NAMALWA (cell line): Measurements from ENCODE around the gene PPP1R36.
"Not testable (repeated sequence)": the region's sequence is repeated elsewhere in the genome, so short reads cannot be mapped to it uniquely, and the experiment has no call there.

ENCODE experiments used
- DNase-seq: peaks from one replicate; pipeline ENCODE4 v3.0.0-alpha.2; 2015; ENCODE audit warnings: low spot score

The PPP1R36 gene

DNA sequence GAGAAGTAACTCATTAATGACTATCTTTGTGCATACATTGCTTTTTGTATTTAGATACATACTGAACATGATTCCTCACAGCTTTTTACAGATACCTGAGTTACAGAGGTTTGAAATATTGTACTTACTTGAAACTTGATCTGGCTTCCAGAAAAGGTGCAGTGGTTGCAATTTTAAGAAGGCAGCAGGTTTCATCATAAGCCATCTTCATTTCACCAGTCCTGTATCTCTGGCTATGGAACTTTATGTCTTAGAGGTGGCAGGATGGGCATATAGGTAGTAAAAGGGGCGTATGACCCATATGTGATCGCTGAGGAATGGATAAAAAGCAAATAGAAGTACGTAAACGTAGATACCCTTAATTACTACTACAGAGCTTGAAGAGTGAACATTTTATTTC lies 31.5 kb upstream of the PPP1R36 start:
- no peak for DNase-seq

DNA sequence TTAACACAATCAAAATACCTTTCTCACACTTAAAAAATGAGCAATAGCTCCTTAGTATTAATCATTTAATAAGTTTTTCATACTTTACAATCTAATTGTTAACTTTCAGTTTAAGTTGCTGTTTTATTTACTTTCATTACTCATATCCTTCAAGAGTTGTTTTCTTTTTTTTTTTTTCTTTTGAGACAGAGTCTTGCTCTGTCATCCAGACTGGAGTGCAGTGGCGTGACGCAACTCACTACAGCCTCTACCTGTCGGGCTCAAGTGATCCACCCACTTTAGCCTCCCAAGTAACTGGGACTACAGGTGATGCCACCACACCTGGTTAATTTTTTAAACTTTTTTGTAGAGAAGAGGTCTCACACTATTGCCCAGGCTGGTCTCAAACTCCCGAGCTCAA lies 29.1 kb upstream of the PPP1R36 start:
- DNase-seq, result no peak

DNA sequence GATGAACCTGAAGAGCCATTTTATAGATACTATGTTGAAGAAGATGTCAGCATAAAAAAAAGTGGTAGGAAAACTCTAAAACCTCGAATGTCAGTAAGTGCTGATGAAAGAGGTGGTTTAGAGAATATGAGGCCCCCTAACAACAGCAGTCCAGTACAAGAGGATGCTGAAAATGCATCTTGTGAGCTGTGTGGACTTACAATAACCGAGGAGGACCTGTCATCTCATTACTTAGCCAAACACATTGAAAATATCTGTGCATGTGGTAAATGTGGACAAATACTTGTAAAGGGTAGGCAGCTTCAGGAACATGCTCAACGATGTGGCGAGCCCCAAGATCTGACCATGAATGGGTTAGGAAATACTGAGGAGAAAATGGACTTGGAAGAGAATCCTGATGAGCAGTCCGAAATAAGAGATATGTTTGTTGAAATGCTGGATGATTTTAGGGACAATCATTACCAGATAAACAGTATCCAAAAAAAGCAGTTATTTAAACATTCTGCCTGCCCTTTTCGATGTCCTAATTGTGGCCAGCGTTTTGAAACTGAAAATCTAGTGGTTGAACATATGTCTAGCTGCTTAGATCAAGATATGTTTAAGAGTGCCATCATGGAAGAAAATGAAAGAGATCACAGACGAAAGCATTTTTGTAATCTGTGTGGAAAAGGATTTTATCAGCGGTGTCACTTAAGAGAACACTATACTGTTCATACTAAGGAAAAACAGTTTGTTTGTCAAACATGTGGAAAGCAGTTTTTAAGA lies 27.0 kb upstream of the PPP1R36 start:
- DNase-seq, result no peak

DNA sequence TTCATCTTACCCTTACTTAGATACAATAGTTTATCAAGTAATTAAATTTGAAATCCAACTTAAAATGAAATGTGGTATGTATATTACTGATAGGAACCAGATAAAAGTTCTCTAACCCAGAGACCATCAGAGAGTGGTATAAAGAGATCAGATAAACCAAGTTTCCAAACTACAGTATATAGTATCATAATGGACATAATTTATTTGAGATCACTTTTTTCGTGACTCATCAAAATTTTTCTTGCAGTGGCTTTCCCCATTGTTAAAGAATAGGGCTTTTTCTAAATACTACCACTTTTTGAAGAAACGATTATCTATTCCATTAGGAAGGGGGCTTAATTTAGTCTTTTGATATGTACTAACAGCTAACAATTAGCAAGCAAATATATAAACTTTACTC lies 24.4 kb upstream of the PPP1R36 start:
- DNase-seq, result no peak

DNA sequence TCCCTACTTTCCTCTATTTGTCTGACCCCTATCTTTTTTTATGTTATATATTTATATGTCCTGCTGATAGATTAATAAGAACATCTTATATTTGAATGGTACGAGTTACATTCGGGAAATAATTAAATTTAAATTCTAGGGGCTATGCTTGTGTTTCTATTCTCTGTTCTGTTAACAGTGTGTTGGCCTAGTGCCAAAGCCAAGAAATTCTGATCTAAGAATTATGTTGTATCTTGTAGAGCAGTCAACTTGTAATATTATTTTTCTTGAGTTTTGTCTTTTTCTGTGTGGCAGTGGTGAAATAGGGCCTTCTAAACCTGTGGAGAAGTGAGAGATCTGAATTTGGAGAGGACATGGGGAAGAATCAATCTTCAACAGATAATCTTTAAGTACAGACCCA lies 18.2 kb upstream of the PPP1R36 start:
- no peak for DNase-seq

DNA sequence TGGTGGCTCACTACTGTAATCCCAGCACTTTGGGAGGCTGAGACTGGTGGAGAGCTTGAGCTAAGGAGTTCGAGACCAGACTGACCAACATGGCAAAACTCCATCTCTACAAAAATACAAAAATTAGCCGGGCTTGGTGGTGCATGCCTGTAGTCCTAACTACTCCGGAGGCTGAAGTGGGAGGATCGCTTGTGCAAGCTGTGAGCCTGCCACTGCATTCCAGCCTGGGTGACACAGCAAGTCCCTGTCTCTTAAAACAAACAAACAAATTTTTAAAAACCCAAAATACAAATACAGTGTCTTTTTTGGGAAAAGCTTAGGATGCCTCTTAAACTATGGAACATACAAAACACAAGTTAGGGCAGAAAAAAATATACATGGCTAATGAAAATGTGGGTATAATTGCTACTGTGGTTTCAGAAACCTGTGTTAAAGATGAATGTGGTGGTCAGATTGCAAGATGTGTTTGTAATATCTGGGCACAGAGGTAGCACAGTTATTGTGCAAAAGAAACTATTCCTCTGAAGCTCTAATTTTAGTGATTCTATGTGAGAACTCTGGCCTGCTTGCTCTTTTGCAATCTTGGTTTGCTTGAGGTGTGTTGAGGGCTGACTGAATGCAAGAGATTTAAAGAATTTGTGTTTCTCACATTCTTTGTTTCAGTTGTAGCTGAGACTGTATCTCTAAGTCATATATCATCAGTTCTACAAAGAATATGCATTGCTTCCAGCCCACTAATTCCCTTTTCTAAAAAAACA lies 13.1 kb upstream of the PPP1R36 start:
- no peak for DNase-seq

DNA sequence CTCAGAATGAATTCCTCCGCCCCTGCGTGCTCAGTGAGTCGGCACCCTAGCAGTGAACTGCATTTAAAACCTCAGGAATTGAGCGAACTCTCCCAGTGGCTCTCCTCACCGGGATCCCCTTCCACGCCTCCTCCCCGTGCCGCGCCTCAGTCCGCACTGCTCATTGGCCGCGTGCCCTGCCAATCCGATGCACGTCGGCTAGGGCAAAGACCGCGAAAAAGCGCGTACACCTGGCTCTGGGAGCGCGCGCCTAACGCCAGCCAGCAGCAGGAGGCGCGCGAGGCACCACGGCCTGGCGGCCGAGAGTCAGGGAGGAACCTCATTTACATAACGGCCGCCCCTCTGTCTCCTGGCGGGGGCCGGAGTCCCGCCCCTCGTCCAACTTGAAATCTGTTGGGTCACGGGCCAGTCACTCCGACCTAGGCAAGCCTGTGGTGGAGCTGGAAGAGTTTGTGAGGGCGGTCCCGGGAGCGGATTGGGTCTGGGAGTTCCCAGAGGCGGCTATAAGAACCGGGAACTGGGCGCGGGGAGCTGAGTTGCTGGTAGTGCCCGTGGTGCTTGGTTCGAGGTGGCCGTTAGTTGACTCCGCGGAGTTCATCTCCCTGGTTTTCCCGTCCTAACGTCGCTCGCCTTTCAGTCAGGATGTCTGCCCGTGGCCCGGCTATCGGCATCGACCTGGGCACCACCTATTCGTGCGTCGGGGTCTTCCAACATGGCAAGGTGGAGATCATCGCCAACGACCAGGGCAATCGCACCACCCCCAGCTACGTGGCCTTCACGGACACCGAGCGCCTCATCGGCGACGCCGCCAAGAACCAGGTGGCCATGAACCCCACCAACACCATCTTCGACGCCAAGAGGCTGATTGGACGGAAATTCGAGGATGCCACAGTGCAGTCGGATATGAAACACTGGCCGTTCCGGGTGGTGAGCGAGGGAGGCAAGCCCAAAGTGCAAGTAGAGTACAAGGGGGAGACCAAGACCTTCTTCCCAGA lies 9.3 kb upstream of the PPP1R36 start, which contains the start of gene HSPA2:
HSPA2 (plus strand) TSS at position 534 of the 995 bp plus-strand sequence; CDS start at position 643, 109 bp downstream.
- peak; percentile 95 for DNase-seq

DNA sequence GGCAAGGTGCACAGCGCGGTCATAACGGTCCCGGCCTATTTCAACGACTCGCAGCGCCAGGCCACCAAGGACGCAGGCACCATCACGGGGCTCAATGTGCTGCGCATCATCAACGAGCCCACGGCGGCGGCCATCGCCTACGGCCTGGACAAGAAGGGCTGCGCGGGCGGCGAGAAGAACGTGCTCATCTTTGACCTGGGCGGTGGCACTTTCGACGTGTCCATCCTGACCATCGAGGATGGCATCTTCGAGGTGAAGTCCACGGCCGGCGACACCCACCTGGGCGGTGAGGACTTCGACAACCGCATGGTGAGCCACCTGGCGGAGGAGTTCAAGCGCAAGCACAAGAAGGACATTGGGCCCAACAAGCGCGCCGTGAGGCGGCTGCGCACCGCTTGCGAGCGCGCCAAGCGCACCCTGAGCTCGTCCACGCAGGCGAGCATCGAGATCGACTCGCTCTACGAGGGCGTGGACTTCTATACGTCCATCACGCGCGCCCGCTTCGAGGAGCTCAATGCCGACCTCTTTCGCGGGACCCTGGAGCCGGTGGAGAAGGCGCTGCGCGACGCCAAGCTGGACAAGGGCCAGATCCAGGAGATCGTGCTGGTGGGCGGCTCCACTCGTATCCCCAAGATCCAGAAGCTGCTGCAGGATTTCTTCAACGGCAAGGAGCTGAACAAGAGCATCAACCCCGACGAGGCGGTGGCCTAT lies 8.3 kb upstream of the PPP1R36 start:
- DNase-seq, result no peak

DNA sequence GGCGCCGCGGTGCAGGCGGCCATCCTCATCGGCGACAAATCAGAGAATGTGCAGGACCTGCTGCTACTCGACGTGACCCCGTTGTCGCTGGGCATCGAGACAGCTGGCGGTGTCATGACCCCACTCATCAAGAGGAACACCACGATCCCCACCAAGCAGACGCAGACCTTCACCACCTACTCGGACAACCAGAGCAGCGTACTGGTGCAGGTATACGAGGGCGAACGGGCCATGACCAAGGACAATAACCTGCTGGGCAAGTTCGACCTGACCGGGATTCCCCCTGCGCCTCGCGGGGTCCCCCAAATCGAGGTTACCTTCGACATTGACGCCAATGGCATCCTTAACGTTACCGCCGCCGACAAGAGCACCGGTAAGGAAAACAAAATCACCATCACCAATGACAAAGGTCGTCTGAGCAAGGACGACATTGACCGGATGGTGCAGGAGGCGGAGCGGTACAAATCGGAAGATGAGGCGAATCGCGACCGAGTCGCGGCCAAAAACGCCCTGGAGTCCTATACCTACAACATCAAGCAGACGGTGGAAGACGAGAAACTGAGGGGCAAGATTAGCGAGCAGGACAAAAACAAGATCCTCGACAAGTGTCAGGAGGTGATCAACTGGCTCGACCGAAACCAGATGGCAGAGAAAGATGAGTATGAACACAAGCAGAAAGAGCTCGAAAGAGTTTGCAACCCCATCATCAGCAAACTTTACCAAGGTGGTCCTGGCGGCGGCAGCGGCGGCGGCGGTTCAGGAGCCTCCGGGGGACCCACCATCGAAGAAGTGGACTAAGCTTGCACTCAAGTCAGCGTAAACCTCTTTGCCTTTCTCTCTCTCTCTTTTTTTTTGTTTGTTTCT lies 7.6 kb upstream of the PPP1R36 start:
- DNase-seq, result no peak

DNA sequence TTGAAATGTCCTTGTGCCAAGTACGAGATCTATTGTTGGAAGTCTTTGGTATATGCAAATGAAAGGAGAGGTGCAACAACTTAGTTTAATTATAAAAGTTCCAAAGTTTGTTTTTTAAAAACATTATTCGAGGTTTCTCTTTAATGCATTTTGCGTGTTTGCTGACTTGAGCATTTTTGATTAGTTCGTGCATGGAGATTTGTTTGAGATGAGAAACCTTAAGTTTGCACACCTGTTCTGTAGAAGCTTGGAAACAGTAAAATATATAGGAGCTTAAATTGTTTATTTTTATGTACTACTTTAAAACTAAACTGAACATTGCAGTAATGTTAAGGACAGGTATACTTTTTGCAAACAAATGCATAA lies 6.9 kb upstream of the PPP1R36 start:
- no peak for DNase-seq

DNA sequence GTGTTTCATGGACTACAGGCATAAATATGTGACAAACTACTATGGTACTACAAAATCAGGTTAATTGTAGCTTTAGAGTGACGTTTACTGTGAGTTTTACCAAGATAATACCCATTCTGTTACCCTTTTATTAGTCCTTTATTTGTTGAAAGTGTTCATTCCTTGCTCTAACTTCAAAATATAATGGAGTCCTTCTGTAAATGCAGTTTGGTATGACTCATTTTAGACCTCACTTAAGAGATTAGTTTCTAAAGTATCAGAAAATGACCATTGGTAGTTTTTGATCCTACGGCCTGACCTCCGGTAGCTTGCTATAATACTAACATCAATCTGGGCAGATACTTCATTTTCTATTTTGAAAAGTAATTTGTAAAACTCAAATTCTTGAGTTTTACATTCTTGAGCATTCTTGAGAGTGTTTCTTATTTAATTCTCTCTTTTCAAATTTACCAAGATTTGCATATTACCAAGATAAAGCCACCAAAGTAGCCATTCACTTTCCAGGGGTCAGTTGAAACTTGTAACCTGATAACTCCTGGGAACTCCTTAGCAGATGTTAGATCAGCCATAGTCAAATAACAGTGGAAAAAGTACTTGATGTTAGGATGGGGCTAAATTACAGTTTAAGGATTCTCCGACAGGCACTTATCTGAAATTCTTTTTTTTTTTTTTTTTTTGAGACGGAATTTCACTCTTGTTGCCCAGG lies 5.0 kb upstream of the PPP1R36 start:
- DNase-seq, result no peak

DNA sequence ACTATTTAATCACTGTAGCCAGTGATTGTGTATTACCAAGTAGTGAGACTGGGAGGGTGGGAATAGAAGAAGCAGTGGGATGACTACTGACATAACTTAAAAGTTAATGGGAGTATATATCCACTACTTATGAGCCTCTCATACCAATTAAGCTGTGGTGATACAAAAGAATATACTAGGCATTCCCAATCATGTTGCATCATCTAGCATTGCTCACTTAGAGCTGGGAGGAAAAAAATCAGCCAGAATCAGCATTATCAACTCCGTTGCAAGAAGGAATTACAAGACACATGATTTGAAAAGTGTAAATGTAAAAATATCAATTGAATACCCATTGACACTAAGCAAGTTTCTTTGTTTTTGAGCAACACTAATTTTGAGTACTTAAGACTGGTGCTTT lies 745 bp upstream of the PPP1R36 start:
- no peak for DNase-seq

DNA sequence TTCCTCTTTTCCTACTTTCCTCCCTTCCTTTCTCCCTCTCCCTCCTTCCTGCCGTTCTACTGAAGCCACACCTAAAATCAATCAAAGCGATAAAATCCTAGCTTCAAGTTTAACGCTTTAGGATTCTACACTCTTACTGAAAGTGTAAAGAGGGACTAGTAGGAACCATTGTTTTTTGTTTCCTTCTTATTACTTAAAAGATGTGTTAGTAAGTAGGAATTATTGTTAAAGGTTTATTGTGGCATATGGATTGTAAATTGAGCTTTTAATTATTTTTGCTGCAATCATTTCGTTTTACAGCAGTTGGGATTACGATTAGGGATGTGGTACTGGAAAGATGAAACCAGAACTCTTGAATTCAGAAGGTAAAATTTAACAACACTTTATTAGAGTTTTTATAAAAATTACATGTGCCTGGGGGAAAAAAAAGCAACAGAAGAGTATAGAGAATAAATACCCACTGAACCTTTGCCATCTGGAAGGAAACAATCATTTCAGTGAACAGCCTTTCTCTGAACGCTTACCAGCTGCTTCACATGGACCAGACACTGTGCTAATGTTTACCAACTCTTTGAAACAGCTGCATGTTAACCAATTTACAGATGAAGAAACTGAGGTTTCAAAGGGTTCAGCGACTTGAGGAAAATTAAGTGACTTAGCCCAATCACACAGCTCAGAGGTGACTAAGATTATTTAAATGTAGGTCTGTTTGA lies 1.0 kb downstream of the PPP1R36 start:
- peak; percentile 15 for DNase-seq

DNA sequence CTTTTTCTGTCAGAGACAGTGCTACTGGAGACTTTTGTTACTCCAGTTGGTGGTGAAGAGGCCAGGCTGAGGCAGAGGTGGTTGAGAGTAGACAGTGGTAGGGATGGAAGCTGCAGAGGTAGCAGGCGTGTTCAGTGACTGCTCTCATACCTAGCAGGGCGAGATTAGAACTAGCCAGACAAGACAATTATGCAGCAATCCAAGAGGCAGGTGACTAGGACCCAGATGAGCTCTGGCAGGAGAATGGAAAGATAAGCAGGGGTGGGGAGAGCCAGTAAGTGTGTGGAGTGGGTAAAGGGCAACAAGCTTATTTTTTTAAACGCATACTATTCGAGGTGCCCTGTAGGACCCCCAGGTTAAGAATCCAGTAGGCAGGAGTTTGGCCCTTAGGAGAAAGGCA lies 4.8 kb downstream of the PPP1R36 start:
- DNase-seq, result no peak

DNA sequence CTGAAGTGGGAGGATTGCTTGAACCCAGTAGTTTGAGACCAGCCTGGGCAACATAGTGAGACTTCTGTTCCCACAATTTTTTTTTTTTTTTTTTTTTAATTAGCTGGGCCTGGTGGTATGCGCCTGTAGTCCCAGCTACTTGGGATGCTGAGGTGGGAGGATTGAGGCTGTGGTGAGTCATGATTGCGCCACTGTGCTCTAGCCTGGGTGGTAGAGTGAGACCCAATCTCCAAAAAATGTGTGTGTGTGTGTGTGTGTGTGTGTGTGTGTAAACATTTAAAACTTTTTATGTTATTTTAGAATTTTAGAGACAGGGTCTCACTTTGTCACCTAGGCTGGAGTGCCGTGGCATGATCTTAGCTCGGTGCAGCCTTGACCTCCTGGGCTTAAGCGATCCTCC lies 6.8 kb downstream of the PPP1R36 start:
- DNase-seq, result no peak

DNA sequence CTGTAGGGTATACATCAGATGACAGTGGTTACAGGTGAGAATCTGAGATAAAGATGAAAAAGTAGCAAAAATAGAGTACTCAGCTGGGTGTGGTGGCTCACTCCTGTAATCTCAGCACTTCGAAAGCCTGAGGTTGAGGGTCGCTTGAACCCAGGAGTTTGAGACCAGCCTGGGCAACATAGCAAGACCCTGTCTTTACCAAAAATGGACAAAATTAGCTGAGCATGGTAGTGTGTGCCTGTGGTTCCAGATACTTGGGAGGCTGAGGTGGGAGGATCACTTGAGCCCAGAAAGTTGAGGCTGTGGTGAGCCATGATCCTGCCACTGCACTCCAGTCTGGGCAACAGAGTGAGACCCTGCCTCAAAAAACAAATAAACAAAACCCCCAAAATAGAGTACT lies 8.5 kb downstream of the PPP1R36 start:
- DNase-seq, result not testable (repeated sequence)

DNA sequence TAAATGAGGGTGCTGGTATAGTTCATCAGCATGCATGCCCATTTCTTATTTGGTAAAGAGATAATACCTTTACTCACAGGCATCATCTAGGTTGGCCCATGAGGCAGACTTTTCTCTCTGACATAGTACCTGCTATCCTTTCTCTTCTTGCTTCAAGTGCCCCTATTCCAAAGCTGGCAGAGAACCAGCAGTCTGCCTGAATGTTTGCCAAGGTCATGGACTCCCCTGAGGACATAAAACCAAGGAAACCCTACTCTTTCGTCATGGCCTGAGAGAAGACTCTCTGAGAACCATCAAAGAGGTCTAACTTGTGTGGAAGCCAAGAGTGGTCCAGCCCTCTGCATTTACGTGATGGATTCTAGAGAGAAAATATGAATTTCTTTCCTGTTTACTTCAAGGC lies 11.9 kb downstream of the PPP1R36 start:
- DNase-seq, result no peak

DNA sequence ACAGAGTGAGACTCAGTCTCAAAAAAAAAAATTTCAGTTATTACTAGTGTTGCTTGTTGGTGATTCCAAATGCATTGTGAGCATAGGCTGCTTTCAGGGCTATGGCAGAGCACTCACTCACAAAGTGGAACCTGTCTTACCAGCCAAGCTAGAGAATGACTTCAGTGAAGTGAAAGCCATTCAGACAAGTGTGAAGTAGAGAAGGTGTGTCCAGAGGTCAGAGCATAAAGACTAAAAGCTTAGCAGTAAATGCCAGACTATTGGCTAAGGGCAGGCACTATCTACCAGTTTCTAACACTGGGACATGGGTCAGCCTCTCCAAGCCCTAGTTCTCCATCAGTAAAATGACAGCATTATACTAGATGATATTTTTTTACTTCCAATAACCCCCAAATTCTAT lies 12.7 kb downstream of the PPP1R36 start:
- no peak for DNase-seq

DNA sequence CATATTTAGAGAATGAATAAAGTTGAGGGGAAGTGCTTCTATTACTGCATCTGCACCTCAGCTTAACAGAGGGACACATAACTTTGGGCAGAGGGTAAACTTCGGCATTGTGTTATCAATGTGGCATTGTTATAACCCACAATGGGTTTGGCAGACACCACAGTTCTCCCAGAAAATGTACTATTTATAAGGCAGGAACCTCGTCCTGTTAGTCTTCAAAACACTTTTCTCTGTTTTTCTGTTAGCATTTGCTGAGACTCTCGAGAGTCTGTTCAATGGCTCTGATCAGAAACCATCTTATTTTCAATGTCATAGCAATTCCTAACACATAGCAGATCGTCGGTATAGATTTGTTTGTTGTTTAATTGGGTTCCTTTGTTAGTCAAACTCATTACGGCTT lies 13.9 kb downstream of the PPP1R36 start:
- DNase-seq, result no peak
